Fibroblast of peridontal ligament (primary cell): Measurements from ENCODE around the gene HLA-DRB1.
"Not testable (repeated sequence)": the region's sequence is repeated elsewhere in the genome, so short reads cannot be mapped to it uniquely, and the experiment has no call there.

Source experiments
- DNase-seq: peaks from one replicate; pipeline ENCODE4 v3.0.0-alpha.2; 2010; ENCODE audit errors: extremely low read depth

The HLA-DRB1 gene

GRCh38 chr6:32609731-32610640 lies 20.3 kb upstream of the HLA-DRB1 start:
- peak; percentile 94 for DNase-seq

DNA sequence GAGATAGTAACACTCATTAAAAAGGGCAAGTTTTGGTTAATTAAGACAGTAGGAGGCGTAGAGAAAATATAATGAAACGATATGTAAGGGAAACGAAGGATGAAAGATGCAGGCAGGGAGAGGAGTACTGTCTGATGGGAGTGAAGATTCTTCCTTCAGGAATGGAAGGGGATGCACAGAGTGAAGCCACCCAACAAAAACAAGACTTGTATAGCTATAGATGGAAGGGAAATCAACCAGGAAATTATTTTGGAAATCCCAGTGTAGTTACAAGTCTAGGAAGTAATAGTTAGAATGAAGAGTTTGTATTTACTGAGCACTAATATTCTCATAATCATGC lies 19.7 kb upstream of the HLA-DRB1 start:
- no peak for DNase-seq

- DNase-seq: no peak
These were observed 18.7 kb upstream of the HLA-DRB1 start for GRCh38 chr6:32608362-32608761.

- no peak for DNase-seq
These were observed 18.3 kb upstream of the HLA-DRB1 start for GRCh38 chr6:32607988-32608298.

- DNase-seq: no peak
These were observed 17.8 kb upstream of the HLA-DRB1 start for GRCh38 chr6:32607263-32607987.

- DNase-seq: peak; percentile 22
These were observed 14.8 kb upstream of the HLA-DRB1 start for GRCh38 chr6:32604434-32604877.

GRCh38 chr6:32603888-32604287 lies 14.2 kb upstream of the HLA-DRB1 start:
- no peak for DNase-seq

DNA sequence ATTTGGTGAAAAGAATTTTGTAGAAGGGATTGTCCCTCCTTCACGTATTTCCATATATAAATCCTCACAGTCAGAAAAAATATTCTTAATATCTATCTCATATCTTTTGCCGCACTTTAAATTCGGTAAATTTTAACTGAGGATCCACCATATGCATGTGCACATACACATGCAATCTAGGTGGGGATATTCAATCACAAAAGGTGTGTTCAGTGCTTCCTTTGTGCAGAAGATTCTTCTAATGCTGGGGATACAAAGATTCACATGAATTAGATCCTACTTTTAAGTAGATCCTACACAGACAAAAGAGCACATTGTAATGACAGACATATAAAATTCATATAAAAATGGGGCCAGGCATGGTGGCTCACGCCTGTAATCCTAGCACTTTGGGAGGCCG lies 13.6 kb upstream of the HLA-DRB1 start:
- DNase-seq: no peak

DNA sequence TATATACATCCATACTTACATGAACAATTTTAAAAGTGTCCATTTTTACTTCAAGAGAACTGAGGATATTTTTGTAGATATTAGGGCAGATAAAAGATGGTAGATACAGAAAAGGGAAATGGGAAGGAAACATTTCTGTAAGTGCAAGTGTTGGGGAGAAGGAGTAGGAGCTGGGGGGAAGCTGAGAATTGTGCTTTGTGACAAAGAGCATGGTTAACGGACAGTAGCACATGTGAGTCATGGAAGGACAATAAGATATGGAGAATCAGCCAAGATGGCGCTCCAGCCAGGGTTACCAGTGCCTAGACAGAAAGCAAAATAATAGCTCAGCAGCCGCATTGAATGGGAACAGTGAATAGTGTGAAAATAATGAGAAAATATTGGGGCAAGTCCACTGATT lies 12.7 kb upstream of the HLA-DRB1 start:
- DNase-seq: no peak

DNA sequence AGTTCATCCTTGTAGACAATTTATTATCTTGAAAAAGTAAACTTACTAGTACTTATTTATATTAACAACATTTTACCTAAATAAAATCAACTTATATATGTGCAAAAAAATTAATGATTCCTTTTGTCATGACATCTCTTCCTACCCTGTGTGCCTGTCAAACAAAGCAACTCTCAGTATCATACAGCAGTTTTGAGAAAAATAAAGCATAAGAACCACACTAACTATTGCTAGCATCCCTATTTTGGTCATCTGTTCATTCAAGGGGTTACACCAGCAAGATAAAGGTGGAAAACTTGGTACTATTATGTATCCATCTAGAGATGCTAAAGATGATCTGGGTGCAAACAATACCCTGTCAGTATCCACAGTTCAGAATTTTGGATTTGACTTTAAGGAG lies 7.4 kb upstream of the HLA-DRB1 start:
- no peak for DNase-seq

- DNase-seq: not testable (repeated sequence)
These were observed 1.1 kb upstream of the HLA-DRB1 start for GRCh38 chr6:32590713-32591112.

GRCh38 chr6:32588156-32588555 lies 1.5 kb downstream of the HLA-DRB1 start:
- no peak for DNase-seq

DNA sequence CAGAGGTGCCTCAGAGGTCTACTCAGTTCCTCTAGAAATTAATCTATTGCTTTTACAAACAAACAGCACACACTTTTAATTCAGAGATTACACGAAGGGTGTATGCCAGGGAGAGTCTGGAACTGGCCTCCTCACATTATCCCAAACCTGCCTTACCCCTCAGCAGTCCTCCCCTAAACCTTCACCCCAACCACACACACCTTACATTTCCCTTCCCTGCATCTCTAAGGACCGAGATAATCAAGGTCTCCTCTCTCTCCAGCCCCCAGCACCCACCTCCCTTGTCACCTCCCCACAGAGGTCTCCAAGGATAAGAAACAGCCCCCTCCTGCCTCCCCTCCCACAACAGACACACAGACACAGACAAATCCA lies 6.1 kb downstream of the HLA-DRB1 start:
- no peak for DNase-seq

- DNase-seq: no peak
These were observed 8.1 kb downstream of the HLA-DRB1 start for GRCh38 chr6:32581315-32582095.

- no peak for DNase-seq
These were observed 9.1 kb downstream of the HLA-DRB1 start for GRCh38 chr6:32580593-32580992.

DNA sequence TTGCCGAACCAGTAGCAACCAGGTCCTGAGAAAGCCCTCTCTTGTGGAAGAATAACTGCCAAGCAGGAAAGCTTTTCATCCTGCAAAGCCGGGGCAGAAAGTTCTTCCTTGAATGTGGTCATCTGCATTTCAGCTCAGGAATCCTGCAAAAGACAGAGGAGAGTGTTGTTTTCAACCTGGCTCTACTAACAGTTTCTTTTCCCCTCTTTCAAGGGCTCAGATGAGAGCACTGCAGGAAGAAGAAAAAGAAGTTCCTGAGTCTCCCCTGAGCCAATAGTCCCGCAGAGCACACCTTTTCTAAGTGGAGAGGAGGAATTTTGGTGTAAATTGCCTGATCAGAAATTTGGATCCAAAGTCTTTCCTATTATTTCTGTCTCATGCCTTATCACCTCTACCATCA lies 10.7 kb downstream of the HLA-DRB1 start:
- DNase-seq: no peak

GRCh38 chr6:32577493-32577892 lies 12.2 kb downstream of the HLA-DRB1 start:
- DNase-seq: not testable (repeated sequence)

DNA sequence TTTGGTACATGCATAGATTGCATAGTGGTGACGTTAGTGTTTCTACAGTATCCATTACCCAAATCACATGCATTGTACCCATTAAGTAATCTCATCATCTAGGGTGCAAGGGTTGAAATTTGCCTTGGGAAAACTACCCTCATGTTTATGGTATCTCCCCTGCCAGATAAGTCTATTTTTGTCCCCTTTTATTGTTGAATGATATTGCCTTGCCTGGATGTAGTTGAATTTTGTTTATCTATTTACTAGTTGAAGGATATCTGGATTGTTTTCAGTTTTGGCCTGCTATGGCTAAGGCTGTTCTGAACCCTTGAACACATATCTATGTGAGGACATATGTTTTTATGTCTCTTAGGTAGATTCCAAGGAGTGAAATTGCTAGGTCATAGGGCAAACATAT lies 13.4 kb downstream of the HLA-DRB1 start:
- no peak for DNase-seq

DNA sequence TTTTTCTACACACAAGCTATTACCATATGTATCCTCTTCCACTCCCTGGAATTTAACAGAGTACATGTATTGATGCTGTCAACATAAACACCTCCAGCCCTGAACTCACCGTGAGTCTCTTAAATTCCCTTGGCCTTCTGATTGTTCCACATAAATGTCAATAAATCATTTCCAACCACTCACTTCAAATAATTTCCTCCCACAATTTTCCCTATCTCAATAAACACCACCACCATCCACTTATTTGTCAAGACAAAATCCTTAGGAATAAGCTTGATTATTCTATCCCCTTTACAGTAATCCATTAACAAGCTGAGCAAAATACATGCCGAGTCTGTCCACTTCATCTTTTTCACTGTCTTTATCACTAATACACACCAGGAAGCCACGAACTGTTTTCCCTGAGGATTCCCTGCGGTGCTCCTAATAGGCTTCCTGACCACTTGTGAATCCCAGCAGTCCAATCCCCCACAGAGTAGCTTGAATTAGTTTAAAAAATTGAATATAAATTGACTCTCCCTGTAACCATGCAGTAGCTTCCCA lies 19.2 kb downstream of the HLA-DRB1 start:
- no peak for DNase-seq

- DNase-seq: no peak
These were observed 21.1 kb downstream of the HLA-DRB1 start for GRCh38 chr6:32568561-32568960.

- DNase-seq: no peak
These were observed 22.7 kb downstream of the HLA-DRB1 start for GRCh38 chr6:32566957-32567356.

DNA sequence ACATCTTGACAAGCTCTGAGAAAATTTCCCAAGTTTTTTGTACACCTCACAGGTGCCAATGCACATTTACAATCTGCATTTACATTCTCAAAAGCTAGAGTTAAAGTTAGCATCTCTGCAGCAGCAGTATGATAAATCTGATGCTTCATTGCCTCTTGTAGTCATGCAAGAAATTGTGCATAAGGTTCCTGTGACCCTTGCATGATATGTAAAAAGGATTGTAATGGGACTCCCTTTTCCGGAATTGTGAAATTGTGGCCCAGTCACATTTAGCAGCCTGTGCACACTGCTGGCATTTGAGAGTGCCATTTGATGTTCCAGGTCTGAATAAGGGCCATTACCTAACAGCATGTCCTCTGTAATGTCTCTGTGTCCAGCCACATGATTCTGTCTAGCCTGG lies 24.1 kb downstream of the HLA-DRB1 start:
- DNase-seq: no peak
